Measurements from ENCODE around the gene BTBD9.

Gene BTBD9

DNA sequence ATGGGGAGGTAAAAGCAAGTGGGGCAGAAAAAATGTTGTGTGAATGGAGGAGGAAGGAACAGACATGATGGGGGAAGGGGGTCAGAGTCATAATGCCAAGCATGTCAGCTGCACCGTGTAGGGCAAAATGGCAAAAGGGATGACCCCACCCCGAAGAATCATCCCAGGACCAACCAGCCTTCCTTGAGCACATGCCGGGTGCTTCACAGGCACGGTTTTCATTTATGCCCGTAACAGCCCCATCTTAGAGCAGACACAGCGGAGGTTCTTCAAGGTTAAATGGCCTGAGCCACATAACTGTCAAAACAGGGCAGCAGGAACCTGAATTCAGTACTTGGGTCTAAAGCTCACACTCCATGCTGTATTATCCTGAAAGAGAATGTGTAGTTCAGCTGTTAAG lies 498.0 kb downstream of the BTBD9 start:
- DNase-seq = no peak
- Histone ChIP-seq H3K36me3 (peaks cover 10% of the 10 kb centered on the region; the same call in 1 of the 2 replicates), H3K4me3 (ENCODE audit: low read depth, low read length) (no peak overlapping the region), H3K27me3 (ENCODE audit: insufficient read depth, low read depth, severe bottlenecking) (no peaks in the 10 kb centered on the region), H3K27ac (no peak overlapping the region), H3K9me3 (ENCODE audit: severe bottlenecking) (no peaks in the 10 kb centered on the region)
- TF ChIP-seq, protein P1, sequence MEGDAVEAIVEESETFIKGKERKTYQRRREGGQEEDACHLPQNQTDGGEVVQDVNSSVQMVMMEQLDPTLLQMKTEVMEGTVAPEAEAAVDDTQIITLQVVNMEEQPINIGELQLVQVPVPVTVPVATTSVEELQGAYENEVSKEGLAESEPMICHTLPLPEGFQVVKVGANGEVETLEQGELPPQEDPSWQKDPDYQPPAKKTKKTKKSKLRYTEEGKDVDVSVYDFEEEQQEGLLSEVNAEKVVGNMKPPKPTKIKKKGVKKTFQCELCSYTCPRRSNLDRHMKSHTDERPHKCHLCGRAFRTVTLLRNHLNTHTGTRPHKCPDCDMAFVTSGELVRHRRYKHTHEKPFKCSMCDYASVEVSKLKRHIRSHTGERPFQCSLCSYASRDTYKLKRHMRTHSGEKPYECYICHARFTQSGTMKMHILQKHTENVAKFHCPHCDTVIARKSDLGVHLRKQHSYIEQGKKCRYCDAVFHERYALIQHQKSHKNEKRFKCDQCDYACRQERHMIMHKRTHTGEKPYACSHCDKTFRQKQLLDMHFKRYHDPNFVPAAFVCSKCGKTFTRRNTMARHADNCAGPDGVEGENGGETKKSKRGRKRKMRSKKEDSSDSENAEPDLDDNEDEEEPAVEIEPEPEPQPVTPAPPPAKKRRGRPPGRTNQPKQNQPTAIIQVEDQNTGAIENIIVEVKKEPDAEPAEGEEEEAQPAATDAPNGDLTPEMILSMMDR (IDR thresholded peaks at IDR 0.05; ENCODE audit: low read depth, low read length) = no peak

DNA sequence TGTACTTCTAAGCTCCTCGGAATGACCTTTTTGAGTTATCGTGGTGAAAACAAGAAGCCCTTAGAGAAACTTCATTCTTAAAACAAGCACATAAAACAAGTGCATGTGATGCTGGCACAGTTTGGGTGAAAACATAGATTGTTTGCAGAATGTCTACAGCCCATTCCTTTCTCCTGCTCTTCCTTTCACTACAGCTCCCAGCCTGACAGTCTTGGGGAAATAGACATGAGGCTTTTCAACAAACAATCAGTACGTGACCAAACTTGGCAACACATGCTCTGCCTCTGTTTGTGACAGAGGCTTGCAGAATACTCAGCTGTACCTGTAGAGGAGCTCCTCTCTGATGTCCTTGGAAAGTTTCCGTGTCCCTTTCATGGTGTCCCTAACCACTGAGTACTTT lies 498.6 kb downstream of the BTBD9 start:
- TF ChIP-seq, protein P1 (IDR thresholded peaks at IDR 0.05; ENCODE audit: low read depth, low read length) = no peak
- Histone ChIP-seq H3K4me3 (ENCODE audit: low read depth, low read length) (no peak overlapping the region), H3K9me3 (ENCODE audit: severe bottlenecking) (no peaks in the 10 kb centered on the region), H3K27ac (no peak overlapping the region), H3K27me3 (ENCODE audit: insufficient read depth, low read depth, severe bottlenecking) (no peaks in the 10 kb centered on the region), H3K36me3 (peaks cover 13% of the 10 kb centered on the region; the same call in 1 of the 2 replicates)
- no peak for DNase-seq

DNA sequence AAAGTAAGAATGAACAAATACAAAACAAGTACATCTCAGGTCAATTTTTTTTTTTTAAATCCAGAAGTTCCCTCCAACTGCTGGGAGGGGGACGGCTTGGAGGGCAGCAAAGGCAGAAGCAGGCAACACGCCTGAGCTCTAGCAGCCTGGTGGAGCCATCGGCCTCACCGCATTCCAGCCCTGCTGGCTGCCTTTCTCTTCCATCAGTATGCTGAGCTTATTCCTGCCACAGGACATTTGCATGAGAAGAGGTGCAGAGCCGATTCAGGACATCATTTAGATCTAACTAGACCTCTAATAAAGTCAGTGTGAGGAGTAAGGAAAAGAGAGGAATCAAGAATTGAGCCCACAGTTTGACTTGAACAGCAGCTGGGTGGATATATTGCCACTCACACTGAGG lies 501.4 kb downstream of the BTBD9 start:
- Histone ChIP-seq H3K27me3 (ENCODE audit: insufficient read depth, low read depth, severe bottlenecking) (no peaks in the 10 kb centered on the region), H3K9me3 (ENCODE audit: severe bottlenecking) (no peaks in the 10 kb centered on the region), H3K4me3 (ENCODE audit: low read depth, low read length) (no peak overlapping the region), H3K27ac (no peak overlapping the region), H3K36me3 (peaks cover 22% of the 10 kb centered on the region)
- TF ChIP-seq, protein P1 (IDR thresholded peaks at IDR 0.05; ENCODE audit: low read depth, low read length) = no peak
- DNase-seq = no peak

DNA sequence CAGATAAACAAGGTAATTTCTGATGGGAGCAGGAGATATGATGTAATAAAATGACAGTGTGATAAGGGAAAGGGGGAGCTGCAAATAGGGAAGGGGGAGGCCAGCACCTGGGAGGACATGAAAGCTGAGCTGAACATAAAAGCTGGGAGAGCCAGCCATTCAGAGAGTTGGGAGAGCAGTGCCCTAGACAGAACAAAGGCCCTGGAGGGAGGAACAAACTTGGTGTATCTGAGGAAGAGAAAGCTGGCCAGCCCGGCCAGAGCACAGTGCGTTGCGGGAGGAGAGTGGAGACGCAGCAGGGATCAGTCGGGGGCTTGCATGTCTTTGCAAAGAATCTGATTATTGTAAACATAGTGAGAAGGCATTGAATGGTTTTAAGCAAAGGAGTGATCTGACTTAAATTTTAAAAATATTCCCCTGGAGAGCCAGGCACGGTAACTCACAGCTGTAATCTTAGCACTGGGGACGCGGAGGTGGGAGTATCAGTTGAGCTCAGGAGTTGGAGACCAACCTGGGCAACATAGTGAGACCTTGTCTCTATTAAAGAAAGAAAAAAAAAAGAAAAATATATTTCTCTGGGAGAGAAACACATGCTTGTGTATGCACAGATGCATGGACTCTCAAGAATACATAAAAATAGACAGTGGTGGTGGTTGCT lies 502.0 kb downstream of the BTBD9 start:
- Histone ChIP-seq H3K4me3 (ENCODE audit: low read depth, low read length) (no peak overlapping the region), H3K36me3 (peaks cover 22% of the 10 kb centered on the region), H3K27ac (no peak overlapping the region), H3K27me3 (ENCODE audit: insufficient read depth, low read depth, severe bottlenecking) (no peaks in the 10 kb centered on the region), H3K9me3 (ENCODE audit: severe bottlenecking) (no peaks in the 10 kb centered on the region)
- TF ChIP-seq, protein P1 (IDR thresholded peaks at IDR 0.05; ENCODE audit: low read depth, low read length) = no peak
- DNase-seq = no peak

DNA sequence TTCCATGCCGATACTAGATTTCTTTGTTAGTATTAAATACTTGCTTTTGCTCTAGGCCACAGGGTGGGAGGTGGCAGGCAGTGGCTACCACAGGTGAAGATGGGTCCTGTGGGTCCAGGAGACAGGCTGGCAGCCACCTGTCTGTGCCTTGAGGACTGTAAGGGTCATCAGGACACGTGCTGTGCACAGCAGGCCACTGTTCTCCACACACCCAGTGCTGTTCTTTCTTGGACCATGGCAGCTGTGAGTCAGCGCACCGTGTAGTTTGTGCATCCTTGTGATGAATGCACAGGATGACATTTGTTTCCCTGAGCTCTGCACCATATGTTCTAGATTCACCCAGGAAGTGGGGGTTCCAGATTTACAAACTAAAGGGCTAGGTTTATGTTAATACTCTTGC lies 503.2 kb downstream of the BTBD9 start:
- Histone ChIP-seq H3K27ac (no peak overlapping the region), H3K4me3 (ENCODE audit: low read depth, low read length) (no peak overlapping the region), H3K9me3 (ENCODE audit: severe bottlenecking) (no peaks in the 10 kb centered on the region), H3K27me3 (ENCODE audit: insufficient read depth, low read depth, severe bottlenecking) (no peaks in the 10 kb centered on the region), H3K36me3 (peaks cover 22% of the 10 kb centered on the region)
- TF ChIP-seq, protein P1 (IDR thresholded peaks at IDR 0.05; ENCODE audit: low read depth, low read length) = no peak
- no peak for DNase-seq

DNA sequence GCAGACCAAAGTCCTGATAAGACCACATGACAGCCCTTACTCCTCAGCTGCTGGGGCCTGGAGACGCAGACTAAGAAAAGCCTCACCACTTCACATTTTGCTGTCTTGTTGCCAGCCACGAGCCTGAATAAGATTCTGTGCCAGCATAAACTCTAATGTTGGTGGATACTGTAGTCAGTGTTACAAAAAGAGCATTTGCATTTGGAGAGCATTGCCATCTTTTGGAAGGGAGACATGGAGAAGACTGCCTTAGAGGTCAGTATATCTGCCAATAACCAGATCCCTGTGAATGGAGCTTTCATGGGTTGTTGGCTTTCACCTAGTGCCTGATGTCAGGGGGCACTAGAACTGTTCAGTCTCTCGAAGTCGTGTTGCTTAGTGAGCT lies 505.0 kb downstream of the BTBD9 start:
- Histone ChIP-seq H3K9me3 (ENCODE audit: severe bottlenecking) (no peaks in the 10 kb centered on the region), H3K36me3 (peaks cover 18% of the 10 kb centered on the region), H3K27ac (no peak overlapping the region), H3K27me3 (ENCODE audit: insufficient read depth, low read depth, severe bottlenecking) (no peaks in the 10 kb centered on the region), H3K4me3 (ENCODE audit: low read depth, low read length) (no peak overlapping the region)
- no peak for DNase-seq
- TF ChIP-seq, protein P1 (IDR thresholded peaks at IDR 0.05; ENCODE audit: low read depth, low read length) = no peak

Data from WERI-Rb-1 (cell line).